Measurements from ENCODE around the gene ARSG. TPM values are rescaled to one million over a fixed set of nuclear protein-coding genes. Genes with fewer than 3 reads are reported as not detected.
"Not testable (repeated sequence)": the region's sequence is repeated elsewhere in the genome, so short reads cannot be mapped to it uniquely, and the experiment has no call there.

The ARSG gene
- total RNA-seq, 1 experiment from 2014 or later: 6.1 TPM

DNA sequence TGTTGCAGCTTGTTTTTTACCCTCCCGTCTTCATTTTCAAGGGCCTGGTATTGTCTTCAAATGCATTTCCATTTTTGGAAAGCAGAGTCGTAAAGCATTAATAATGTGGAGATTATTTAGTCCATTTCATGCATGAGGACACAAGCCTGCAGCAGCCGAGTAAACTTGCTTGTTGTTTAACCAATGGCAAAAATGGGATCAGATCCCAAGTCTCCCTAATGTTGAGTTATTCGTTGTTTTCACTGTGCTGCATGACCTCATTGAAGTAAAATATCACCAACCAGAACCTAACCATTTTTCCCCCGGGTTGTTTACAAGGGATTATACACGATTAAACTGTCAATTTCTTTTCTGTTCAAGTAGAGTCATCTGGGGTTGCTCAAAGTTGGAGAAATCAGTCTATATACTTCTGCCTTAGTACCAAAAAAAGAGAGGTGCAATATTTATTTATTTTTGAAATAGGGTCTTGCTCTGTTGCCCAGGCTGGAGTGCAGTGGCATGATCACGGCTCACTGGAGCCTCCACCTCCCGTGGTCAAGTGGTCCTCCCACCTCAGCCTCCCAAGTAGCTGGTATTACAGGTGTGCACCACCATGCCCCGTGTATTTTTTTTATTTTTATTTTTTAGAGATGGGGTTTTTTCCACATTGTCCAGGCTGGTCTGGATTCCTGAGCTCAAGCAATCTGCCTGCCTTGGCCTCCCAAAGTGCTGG is 31.1 kb upstream of the ARSG start:
- Mint-ChIP-seq H3K4me1 (ENCODE audit: low read depth, unreplicated experiment) (no peaks in the 10 kb centered on the region), H3K9me3 (ENCODE audit: unreplicated experiment) (no peaks in the 10 kb centered on the region), H3K36me3 (ENCODE audit: insufficient read depth, unreplicated experiment) (peaks cover 2% of the 10 kb centered on the region), H3K4me3 (ENCODE audit: unreplicated experiment) (peak overlapping the region; percentile 79), H3K27ac (ENCODE audit: unreplicated experiment) (peak overlapping the region; percentile 57), H3K27me3 (ENCODE audit: insufficient read depth, unreplicated experiment) (no peaks in the 10 kb centered on the region)
- no peaks in the 10 kb centered on the region for H3K27me3 ChIP-seq (replicated peaks; ENCODE audit: control insufficient read depth, insufficient read depth, low read length)
- ChIA-PET CTCF (interaction anchor here (1.9 kb wide), 1 partner anchor 139 kb away, joined by 6 read pairs; no protein-coding TSS in a partner anchor), POLR2A (interaction anchor here (1.1 kb wide), 1 partner anchor 13 kb away, joined by 3 read pairs; the partner anchor contains the start of gene AMZ2)
- no peak for DNase-seq
- peaks cover 8% of the 10 kb centered on the region; the same call in 1 of the 2 replicates for H3K4me1 ChIP-seq
- H3K36me3 ChIP-seq (ENCODE audit: control insufficient read depth, insufficient read depth, low read length): no peaks in the 10 kb centered on the region
- H3K4me3 ChIP-seq (ENCODE audit: low read depth, low read length): no peak overlapping the region
- intact Hi-C loops (cut with micrococcal nuclease; ENCODE audit: unreplicated experiment): no loop called here
- H3K9me3 ChIP-seq: no peaks in the 10 kb centered on the region
- TF ChIP-seq, protein P1, sequence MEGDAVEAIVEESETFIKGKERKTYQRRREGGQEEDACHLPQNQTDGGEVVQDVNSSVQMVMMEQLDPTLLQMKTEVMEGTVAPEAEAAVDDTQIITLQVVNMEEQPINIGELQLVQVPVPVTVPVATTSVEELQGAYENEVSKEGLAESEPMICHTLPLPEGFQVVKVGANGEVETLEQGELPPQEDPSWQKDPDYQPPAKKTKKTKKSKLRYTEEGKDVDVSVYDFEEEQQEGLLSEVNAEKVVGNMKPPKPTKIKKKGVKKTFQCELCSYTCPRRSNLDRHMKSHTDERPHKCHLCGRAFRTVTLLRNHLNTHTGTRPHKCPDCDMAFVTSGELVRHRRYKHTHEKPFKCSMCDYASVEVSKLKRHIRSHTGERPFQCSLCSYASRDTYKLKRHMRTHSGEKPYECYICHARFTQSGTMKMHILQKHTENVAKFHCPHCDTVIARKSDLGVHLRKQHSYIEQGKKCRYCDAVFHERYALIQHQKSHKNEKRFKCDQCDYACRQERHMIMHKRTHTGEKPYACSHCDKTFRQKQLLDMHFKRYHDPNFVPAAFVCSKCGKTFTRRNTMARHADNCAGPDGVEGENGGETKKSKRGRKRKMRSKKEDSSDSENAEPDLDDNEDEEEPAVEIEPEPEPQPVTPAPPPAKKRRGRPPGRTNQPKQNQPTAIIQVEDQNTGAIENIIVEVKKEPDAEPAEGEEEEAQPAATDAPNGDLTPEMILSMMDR (IDR thresholded peaks at IDR 0.05; ENCODE audit: insufficient read depth in 1 of 2, low read depth in 1 of 2, low read length in 1 of 2, severe bottlenecking in 1 of 2, unreplicated experiment in 1 of 2): no peak
- BruUV-seq (replicated peaks): no TSS peak

DNA sequence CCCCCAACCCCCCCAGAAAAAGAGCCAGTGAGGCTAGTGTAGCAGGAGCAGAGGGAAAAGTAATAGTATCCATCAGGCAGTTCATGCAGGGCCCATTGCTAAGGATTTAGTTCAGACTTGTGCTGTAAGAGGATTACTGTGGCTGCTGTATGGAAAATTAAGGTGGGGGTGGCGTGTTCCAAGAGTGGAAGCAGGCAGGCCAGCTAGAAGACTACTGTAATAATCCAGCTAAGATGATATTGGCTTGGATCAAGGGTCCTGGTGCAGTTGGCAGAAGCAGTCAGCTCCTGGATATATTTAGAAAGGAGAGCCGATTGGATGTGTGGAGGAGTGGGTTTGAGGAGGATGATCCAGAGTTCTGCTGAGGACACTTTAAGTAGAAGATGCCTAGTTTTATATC is 28.8 kb upstream of the ARSG start:
- H3K9me3 Mint-ChIP-seq (ENCODE audit: unreplicated experiment); POLR2A ChIA-PET; H3K4me1 ChIP-seq; H3K36me3 ChIP-seq (ENCODE audit: control insufficient read depth, insufficient read depth, low read length); H3K27me3 ChIP-seq (replicated peaks; ENCODE audit: control insufficient read depth, insufficient read depth, low read length); intact Hi-C loops (cut with micrococcal nuclease; ENCODE audit: unreplicated experiment); H3K27ac Mint-ChIP-seq (ENCODE audit: unreplicated experiment); H3K27me3 Mint-ChIP-seq (ENCODE audit: insufficient read depth, unreplicated experiment); H3K4me3 Mint-ChIP-seq (ENCODE audit: unreplicated experiment); BruUV-seq (replicated peaks); H3K4me3 ChIP-seq (ENCODE audit: low read depth, low read length); H3K4me1 Mint-ChIP-seq (ENCODE audit: low read depth, unreplicated experiment); H3K36me3 Mint-ChIP-seq (ENCODE audit: insufficient read depth, unreplicated experiment); DNase-seq; H3K9me3 ChIP-seq: not testable (repeated sequence)
- CTCF ChIA-PET: interaction anchor here (1.3 kb wide), 1 partner anchor 137 kb away, joined by 15 read pairs; no protein-coding TSS in a partner anchor

DNA sequence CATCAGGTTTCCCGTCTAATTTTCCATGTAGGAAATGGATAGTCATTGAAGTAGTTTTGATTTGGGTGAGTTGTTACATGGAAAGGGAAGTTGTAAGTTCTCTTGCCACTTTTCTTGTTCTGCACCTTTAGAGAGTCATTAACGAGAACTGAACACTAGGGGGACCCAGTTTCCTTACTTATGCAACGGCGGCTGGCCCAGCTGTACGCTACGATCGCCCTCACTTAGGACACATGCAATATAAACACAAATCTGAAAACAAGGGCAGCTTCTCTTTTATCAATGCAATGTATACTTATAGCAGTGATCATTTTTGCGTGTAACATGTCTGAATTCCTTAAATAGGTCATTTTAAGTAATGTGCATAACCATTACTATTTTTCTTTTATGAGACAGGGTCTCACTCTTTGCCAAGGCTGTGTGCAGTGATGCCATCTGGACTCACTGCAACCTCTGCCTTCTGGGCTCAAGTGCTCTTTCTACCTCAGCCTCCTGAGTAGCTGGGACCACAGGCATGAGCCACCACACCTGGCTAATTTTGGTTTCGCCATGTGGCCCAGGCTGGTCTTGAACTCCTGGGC is 28.1 kb upstream of the ARSG start:
- TF ChIP-seq, protein P1 (IDR thresholded peaks at IDR 0.05; ENCODE audit: insufficient read depth in 1 of 2, low read depth in 1 of 2, low read length in 1 of 2, severe bottlenecking in 1 of 2, unreplicated experiment in 1 of 2): peak; percentile 52 to 67

DNA sequence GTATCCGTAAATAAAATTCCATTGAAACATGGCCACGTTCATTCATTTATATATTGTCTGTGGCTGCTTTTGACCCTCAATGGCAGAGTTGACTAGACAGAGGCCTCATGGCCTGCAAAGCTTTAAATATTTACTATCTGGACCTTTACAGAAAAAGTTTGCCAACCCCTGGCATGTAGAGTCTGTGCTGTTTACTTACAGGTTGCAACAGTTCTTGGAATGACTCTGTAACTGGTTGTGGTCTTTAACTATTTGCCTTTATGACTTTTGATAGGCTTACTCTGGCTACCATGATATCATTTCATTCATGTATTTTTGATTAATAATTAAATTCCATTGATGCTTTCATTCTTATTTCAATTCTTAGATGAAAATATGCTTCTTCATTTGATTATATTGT is 25.5 kb upstream of the ARSG start:
- H3K4me3 ChIP-seq (ENCODE audit: low read depth, low read length); H3K36me3 Mint-ChIP-seq (ENCODE audit: insufficient read depth, unreplicated experiment); POLR2A ChIA-PET: not testable (repeated sequence)

More for the DNA sequence above, 28.1 kb upstream of the ARSG start:
- not testable (repeated sequence) for H3K9me3 ChIP-seq; H3K36me3 ChIP-seq (ENCODE audit: control insufficient read depth, insufficient read depth, low read length); H3K4me3 Mint-ChIP-seq (ENCODE audit: unreplicated experiment); H3K4me1 ChIP-seq; H3K27me3 Mint-ChIP-seq (ENCODE audit: insufficient read depth, unreplicated experiment); H3K4me1 Mint-ChIP-seq (ENCODE audit: low read depth, unreplicated experiment); H3K36me3 Mint-ChIP-seq (ENCODE audit: insufficient read depth, unreplicated experiment); H3K27me3 ChIP-seq (replicated peaks; ENCODE audit: control insufficient read depth, insufficient read depth, low read length); H3K27ac Mint-ChIP-seq (ENCODE audit: unreplicated experiment); H3K9me3 Mint-ChIP-seq (ENCODE audit: unreplicated experiment); BruUV-seq (replicated peaks); H3K4me3 ChIP-seq (ENCODE audit: low read depth, low read length)
- ChIA-PET CTCF (interaction anchor here (0.6 to 1.3 kb wide), 2 partner anchors 48 to 136 kb away, joined by 3 to 15 read pairs; no protein-coding TSS in a partner anchor), POLR2A (interaction anchor here (0.5 kb wide), 1 partner anchor 179 kb away, joined by 8 read pairs; no protein-coding TSS in a partner anchor)
- intact Hi-C loops (cut with micrococcal nuclease; ENCODE audit: unreplicated experiment): loop anchor here (1.0 kb wide), 3 partner anchors 136 to 200 kb away; no protein-coding TSS in a partner anchor
- DNase-seq: peak; percentile 39 to 76

More for the DNA sequence above, 25.5 kb upstream of the ARSG start:
- CTCF ChIA-PET: interaction anchor here (0.7 kb wide), 1 partner anchor 17 kb away, joined by 4 read pairs; no protein-coding TSS in a partner anchor
- DNase-seq; H3K27me3 ChIP-seq (replicated peaks; ENCODE audit: control insufficient read depth, insufficient read depth, low read length); H3K27ac Mint-ChIP-seq (ENCODE audit: unreplicated experiment); H3K4me1 ChIP-seq; H3K27me3 Mint-ChIP-seq (ENCODE audit: insufficient read depth, unreplicated experiment); H3K9me3 Mint-ChIP-seq (ENCODE audit: unreplicated experiment); H3K9me3 ChIP-seq; intact Hi-C loops (cut with micrococcal nuclease; ENCODE audit: unreplicated experiment); H3K36me3 ChIP-seq (ENCODE audit: control insufficient read depth, insufficient read depth, low read length); H3K4me1 Mint-ChIP-seq (ENCODE audit: low read depth, unreplicated experiment); H3K4me3 Mint-ChIP-seq (ENCODE audit: unreplicated experiment); BruUV-seq (replicated peaks): not testable (repeated sequence)

Data from Caco-2 (cell line).